ENCODE measurements around the gene LOXL3. TPM values are rescaled to one million over a fixed set of nuclear protein-coding genes. Genes with fewer than 3 reads are reported as not detected.

Gene LOXL3
- total and polyA plus RNA-seq, 2 of the 8 experiments (the other 6 are each of a cell fraction or from before 2014, with no cell fraction given) = 22.4 to 27.2 TPM

- H3K27me3 ChIP-seq (replicated peaks in 1 of 4; ENCODE audit: control insufficient read depth in 3 of 4, extremely low read depth in 1 of 4, insufficient read depth in 3 of 4, low read length in 3 of 4) = no peaks in the 10 kb centered on the region
- H3K56ac ChIP-seq (replicated peaks; ENCODE audit: insufficient read length, low read depth, low read length) = no peak overlapping the region
- H2BK5ac ChIP-seq (ENCODE audit: low read depth, low read length) = no peak overlapping the region
- H3K4me3 ChIP-seq (ENCODE audit: extremely low read depth in 1 of 4, insufficient read depth in 2 of 4, low read depth in 3 of 4, low read length in 4 of 4) = no peak overlapping the region
- H4K8ac ChIP-seq (ENCODE audit: extremely low read depth, insufficient read depth, low read length) = no peak overlapping the region
- H3K23me2 ChIP-seq (ENCODE audit: low read depth, low read length) = no peaks in the 10 kb centered on the region
- H3K27ac ChIP-seq (ENCODE audit: low read depth, low read length) = no peak overlapping the region
- H3K9me3 ChIP-seq (ENCODE audit: insufficient read depth in 2 of 2, low read depth in 1 of 2, low read length in 1 of 2) = no peaks in the 10 kb centered on the region
- H2BK120ac ChIP-seq (replicated peaks; ENCODE audit: low read depth, low read length) = no peak overlapping the region
- no peak for FAIRE-seq
- no peaks in the 10 kb centered on the region for H3K4me1 ChIP-seq (replicated peaks in 1 of 4; ENCODE audit: control insufficient read depth in 3 of 4, insufficient read depth in 4 of 4, low read length in 3 of 4)
- H2BK20ac ChIP-seq (ENCODE audit: low read length) = no peak overlapping the region
- H3K18ac ChIP-seq (ENCODE audit: extremely low read depth, low read length) = no peak overlapping the region
- H3K79me1 ChIP-seq (ENCODE audit: low read depth, low read length) = no peaks in the 10 kb centered on the region
- H4K91ac ChIP-seq (replicated peaks; ENCODE audit: insufficient read length, low read length) = no peak overlapping the region
- H4K5ac ChIP-seq (ENCODE audit: insufficient read length, low read depth, low read length) = no peak overlapping the region
- H3K36me3 ChIP-seq (ENCODE audit: control insufficient read depth in 2 of 4, insufficient read depth in 4 of 4, low read length in 3 of 4) = no peaks in the 10 kb centered on the region
- H2BK12ac ChIP-seq (ENCODE audit: low read depth, low read length) = no peak overlapping the region
- H3K14ac ChIP-seq (ENCODE audit: insufficient read length) = no peak overlapping the region
- H2BK15ac ChIP-seq (ENCODE audit: low read length) = no peak overlapping the region
- no peak overlapping the region for H3K23ac ChIP-seq (ENCODE audit: insufficient read length)
- no peak overlapping the region for H2AK5ac ChIP-seq (ENCODE audit: low read depth, low read length)
- H3K79me2 ChIP-seq (ENCODE audit: control insufficient read depth in 1 of 2, insufficient read depth in 2 of 2, low read length in 2 of 2) = no peaks in the 10 kb centered on the region
- no peak for DNase-seq (ENCODE audit: low read depth in 1 of 2, low spot score in 2 of 2)
- H3K4ac ChIP-seq (replicated peaks; ENCODE audit: insufficient read length, low read depth, low read length) = no peak overlapping the region
- H2AFZ ChIP-seq (ENCODE audit: low read length) = no peak overlapping the region
- H3K4me2 ChIP-seq (ENCODE audit: insufficient read depth in 1 of 2, low read depth in 2 of 2, low read length in 2 of 2) = no peak overlapping the region
- POLR2A ChIA-PET (ENCODE audit: partially characterized antibody) = no interaction called here
- H3K9ac ChIP-seq (replicated peaks in 1 of 4; ENCODE audit: extremely low read depth in 1 of 4, low read depth in 3 of 4, low read length in 3 of 4) = no peak overlapping the region
- no peaks in the 10 kb centered on the region for H4K20me1 ChIP-seq (replicated peaks in 1 of 2; ENCODE audit: control insufficient read depth in 1 of 2, insufficient read depth in 2 of 2, low read length in 2 of 2)
- WGBS, 2 experiments (ENCODE audit: extremely low coverage in 1 of 2, insufficient coverage in 1 of 2, insufficient read length in 1 of 2, insufficient replicate concordance in 2 of 2, low coverage in 1 of 2, low lambda C conversion rate in 2 of 2, missing lambda C conversion rate in 1 of 2) = 75% methylated on average over 1 of the region's 1 CpG; no CpG with 5 or more reads in 1 of the 2 experiments
- CTCF ChIA-PET (ENCODE audit: partially characterized antibody) = interaction anchor here (1.3 kb wide), 1 partner anchor 9 kb away, joined by 10 read pairs; no protein-coding TSS in a partner anchor
- TF ChIP-seq FOSL1 (IDR thresholded peaks at IDR 0.05; ENCODE audit: insufficient read depth, low read depth, low read length) (no peak), JUN (IDR thresholded peaks at IDR 0.05; ENCODE audit: low read depth, low read length) (no peak), CHD2 (IDR thresholded peaks at IDR 0.05; ENCODE audit: low read length) (no peak), SAP30 (IDR thresholded peaks at IDR 0.05; ENCODE audit: insufficient read depth, insufficient replicate concordance, low read length) (no peak), CTBP2 (IDR thresholded peaks at IDR 0.05; ENCODE audit: borderline replicate concordance, insufficient read depth, insufficient read length, low read length) (no peak), GTF2F1 (IDR thresholded peaks at IDR 0.05; ENCODE audit: borderline replicate concordance, low read depth, low read length) (no peak), CBX5 (IDR thresholded peaks at IDR 0.05; ENCODE audit: low read depth, low read length) (no peak)
These were observed 42.8 kb upstream of the LOXL3 start for GRCh38 chr2:74596584-74596983.
